Upper lobe of right lung (tissue), 1 donor: ENCODE data around the gene PPT2. TPM values are rescaled to one million over a fixed set of nuclear protein-coding genes. Genes with fewer than 3 reads are reported as not detected.

ENCODE experiments used
- ATAC-seq: fragments of 200-7000 bp; cut with Tn5 transposase; one replicate; pipeline ENCODE4 v1.9.1; 2020; ENCODE audit warnings: mild to moderate bottlenecking, moderate library complexity
- DNase-seq: peaks from one replicate; pipeline ENCODE4 v3.0.0-alpha.2; 2020
- H3K27ac ChIP-seq: fragments of 200-600 bp; one replicate; pipeline ENCODE4 v1.8.0; 2022
- H3K27me3 ChIP-seq: fragments of 200-600 bp; one replicate; pipeline ENCODE4 v1.8.0; 2022; ENCODE audit warnings: mild to moderate bottlenecking
- H3K36me3 ChIP-seq: fragments of 200-600 bp; one replicate; pipeline ENCODE4 v1.8.0; 2022
- H3K4me1 ChIP-seq: fragments of 200-600 bp; one replicate; pipeline ENCODE4 v1.8.0; 2022
- H3K4me3 ChIP-seq: fragments of 200-600 bp; one replicate; pipeline ENCODE4 v1.8.0; 2022; ENCODE audit warnings: mild to moderate bottlenecking
- H3K9me3 ChIP-seq: fragments of 200-600 bp; one replicate; pipeline ENCODE4 v1.8.0; 2022
- intact Hi-C: fragments of 100-400 bp; cut with DNase I; formaldehyde crosslinking; loops from one replicate; pipeline ENCODE4 v1.11.0; 2022
- total RNA-seq: library from RNA; stranded (reverse); fragmentation: NEBNext Ultra II Directional; extraction: Animal tissue kit (Norgen Biotek cat#: 25700); gene quantifications from one replicate; pipeline ENCODE4 v1.2.1, GENCODE V29; 2021
- TF ChIP-seq, protein P1 (sequence below): fragments of 200-600 bp; IDR thresholded peaks from one replicate; pipeline ENCODE4 v1.8.0; 2022; ENCODE audit warnings: antibody characterized with exemption
- donor health status: DM: no; HTN: yes; CAD: no; lungs with severe emphysema.

PPT2 gene
- total RNA-seq, 1 donor from 2014 or later: 19.2 TPM

DNA sequence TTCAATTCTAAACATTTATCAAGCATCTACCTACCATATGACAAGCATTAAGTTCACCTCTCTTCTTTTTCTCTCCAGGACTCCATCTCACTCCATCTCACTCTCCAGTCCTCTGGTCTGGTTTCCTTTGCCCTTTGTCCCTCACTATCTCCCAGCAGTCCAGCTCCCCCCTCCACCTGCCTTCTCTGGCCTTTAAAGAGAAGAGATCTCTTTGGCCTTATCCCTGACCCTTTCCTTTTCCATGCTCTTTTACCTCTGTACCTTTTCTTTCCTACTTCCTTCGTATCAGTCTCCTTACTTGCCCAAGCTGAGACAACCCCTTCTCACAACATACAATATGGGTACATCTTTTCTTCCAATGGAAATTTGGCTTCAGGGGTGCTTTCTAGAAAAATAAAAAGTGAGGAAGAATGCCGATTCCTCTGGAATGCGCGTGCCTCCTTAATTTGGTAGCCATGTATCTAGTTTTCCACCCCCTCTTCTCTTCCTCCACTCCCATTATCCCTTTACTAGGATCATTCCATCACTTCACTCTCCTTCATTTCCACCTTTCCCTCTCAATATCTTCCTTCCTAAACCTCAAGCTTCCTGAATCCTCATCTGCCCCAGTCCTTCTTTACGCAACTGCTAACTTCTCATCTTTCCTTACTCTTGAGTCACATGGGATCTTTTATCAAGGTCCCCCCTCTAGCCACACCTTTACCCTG is 22.7 kb downstream of the PPT2 start:
- intact Hi-C loops: no loop called here
- peaks cover 15% of the 10 kb centered on the region for H3K36me3 ChIP-seq
- peaks cover 37% of the 10 kb centered on the region for H3K4me1 ChIP-seq
- no peaks in the 10 kb centered on the region for H3K27me3 ChIP-seq
- DNase-seq (no peak), ATAC-seq (no peak)
- H3K27ac ChIP-seq: peak overlapping the region; percentile 98
- TF ChIP-seq, protein P1, sequence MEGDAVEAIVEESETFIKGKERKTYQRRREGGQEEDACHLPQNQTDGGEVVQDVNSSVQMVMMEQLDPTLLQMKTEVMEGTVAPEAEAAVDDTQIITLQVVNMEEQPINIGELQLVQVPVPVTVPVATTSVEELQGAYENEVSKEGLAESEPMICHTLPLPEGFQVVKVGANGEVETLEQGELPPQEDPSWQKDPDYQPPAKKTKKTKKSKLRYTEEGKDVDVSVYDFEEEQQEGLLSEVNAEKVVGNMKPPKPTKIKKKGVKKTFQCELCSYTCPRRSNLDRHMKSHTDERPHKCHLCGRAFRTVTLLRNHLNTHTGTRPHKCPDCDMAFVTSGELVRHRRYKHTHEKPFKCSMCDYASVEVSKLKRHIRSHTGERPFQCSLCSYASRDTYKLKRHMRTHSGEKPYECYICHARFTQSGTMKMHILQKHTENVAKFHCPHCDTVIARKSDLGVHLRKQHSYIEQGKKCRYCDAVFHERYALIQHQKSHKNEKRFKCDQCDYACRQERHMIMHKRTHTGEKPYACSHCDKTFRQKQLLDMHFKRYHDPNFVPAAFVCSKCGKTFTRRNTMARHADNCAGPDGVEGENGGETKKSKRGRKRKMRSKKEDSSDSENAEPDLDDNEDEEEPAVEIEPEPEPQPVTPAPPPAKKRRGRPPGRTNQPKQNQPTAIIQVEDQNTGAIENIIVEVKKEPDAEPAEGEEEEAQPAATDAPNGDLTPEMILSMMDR: no peak
- peak overlapping the region; percentile 85 for H3K4me3 ChIP-seq
- no peaks in the 10 kb centered on the region for H3K9me3 ChIP-seq

DNA sequence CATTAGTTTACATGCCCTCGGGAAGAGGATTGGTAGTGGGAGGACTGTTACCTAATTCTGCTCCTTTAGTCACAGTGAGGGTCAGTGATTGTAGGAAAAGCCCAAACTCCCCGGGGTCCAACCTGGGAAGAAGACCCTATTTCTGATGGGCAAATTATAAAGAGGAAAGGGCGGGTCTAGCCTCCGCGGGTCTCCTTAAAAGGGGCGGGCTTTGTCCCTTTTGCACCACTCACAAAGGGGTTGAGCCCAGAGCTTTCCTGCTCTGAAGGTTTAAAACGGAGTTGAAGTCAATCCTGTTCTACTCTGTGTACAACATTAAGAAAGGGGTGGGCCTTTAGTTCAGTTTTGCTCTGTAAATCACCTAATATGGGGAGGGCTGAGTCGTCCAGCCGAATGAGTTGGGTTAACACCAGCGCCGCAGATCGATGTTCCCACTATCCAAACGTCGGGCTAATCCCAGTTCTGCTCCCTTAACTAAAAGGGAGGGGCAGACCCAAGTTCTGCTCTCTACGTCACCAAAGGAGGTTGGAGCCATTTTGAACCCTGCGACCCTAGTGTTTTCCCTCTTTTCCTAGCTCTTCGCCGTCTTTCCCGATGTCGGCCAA is 23.3 kb downstream of the PPT2 start:
- no peak for DNase-seq
- Histone ChIP-seq H3K36me3 (peaks cover 20% of the 10 kb centered on the region), H3K27ac (peak overlapping the region; percentile 98), H3K4me1 (peaks cover 37% of the 10 kb centered on the region), H3K27me3 (no peaks in the 10 kb centered on the region), H3K4me3 (peak overlapping the region; percentile 85), H3K9me3 (no peaks in the 10 kb centered on the region)
- no peak for ATAC-seq
- intact Hi-C loops: no loop called here
- TF ChIP-seq, protein P1: no peak

DNA sequence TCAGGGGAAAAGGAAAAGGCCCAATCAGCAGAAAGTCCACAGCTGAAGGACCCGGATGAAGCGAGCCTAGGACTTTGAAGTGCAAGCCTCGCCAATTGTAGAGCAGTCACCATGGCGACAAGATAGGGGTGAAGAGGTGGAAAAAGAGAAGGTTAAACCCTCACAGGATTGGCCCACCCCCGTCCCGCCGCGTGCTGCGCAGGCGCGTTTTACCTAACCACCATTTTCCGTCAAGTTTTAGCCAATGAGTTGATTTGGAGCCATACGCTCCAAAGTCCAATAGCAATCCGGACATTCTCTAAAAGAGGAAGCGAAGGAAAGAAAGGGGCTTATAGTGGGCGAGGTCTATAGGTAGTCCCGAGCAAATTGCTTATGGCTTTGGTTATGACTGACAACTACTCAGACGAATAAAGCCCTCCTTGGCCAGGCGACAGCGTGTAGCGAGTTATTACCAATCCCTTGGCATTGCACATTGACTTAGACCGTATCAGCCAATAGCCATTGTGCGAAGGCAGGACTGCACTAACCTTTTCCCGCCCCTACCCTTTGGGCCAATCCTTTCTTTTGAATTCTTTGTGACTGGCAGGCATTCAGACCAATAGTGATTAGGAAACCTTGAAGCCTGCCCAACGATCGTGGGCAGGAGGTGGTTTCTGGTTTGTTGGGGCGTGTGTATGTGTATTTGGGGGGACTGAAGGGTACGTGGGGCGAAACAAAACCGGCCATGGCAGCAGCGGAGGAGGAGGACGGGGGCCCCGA is 24.0 kb downstream of the PPT2 start, which contains the start of gene RNF5:
Gene RNF5, plus strand, starts transcription at position 618 of the 759 bp plus-strand sequence. Its CDS starts 107 bp downstream, at position 725.
- peak; percentile 84 for ATAC-seq

DNA sequence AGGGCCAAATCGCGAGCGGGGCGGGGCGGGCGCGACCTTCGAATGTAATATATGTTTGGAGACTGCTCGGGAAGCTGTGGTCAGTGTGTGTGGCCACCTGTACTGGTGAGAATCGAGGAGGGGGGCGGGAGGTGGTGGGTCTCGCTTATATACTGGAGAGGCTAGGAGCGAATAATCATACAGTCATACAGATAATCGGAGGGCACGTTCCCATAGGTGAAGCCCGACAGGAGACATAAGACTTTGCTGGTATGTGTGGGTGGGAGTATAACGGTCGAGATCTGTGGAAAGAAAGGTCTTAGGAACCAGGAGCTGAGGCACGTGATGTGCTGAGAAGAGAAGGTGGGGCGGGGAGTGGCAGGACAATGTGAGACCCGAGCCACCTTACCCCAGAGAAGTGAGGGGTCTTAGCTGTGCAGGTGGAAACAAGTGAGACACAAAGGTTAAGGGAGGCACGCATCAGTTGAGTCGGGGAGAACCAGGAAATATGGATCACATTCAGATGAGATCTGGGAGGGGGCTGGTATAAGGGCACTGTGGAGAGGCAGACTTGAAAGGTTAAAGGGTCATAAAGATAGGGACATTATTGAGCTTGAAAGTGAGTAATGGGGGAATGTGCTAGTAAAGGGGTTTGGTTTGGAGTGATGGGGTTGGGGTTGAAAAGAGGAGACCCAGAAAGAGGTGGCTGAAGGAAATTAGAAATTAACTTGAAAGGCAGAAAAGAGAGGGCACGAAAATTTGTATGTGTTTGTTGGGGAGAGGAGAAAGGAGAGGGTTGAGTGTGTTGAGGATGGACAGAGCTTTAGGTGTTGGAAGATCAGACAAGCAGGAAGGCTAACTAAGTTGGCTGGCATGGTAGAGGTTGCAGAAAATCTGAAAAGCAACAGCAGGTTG is 24.9 kb downstream of the PPT2 start:
- TF ChIP-seq, protein P1: no peak
- peak overlapping the region; percentile 98 for H3K27ac ChIP-seq
- peaks cover 40% of the 10 kb centered on the region for H3K4me1 ChIP-seq
- no peaks in the 10 kb centered on the region for H3K27me3 ChIP-seq
- ATAC-seq (no peak), DNase-seq (peak; percentile 85)
- peaks cover 26% of the 10 kb centered on the region for H3K36me3 ChIP-seq
- intact Hi-C loops: no loop called here
- no peaks in the 10 kb centered on the region for H3K9me3 ChIP-seq
- peak overlapping the region; percentile 85 for H3K4me3 ChIP-seq

More for the DNA sequence above, 24.0 kb downstream of the PPT2 start, which contains the start of gene RNF5:
- peak within 1 kb of the TSS; percentile 85 for H3K4me3 ChIP-seq
- TF ChIP-seq, protein P1: no peak
- peak; percentile 96 for DNase-seq
- H3K36me3 ChIP-seq: peaks cover 26% of the 10 kb centered on the region
- no peaks in the 10 kb centered on the region for H3K27me3 ChIP-seq
- intact Hi-C loops: no loop called here
- peak within 1 kb of the TSS; percentile 98 for H3K27ac ChIP-seq
- H3K9me3 ChIP-seq: no peaks in the 10 kb centered on the region
- H3K4me1 ChIP-seq: peaks cover 37% of the 10 kb centered on the region
